IMR-90 (cell line): ENCODE results near the gene PIK3CA. TPM values are rescaled to one million over a fixed set of nuclear protein-coding genes. Genes with fewer than 3 reads are reported as not detected.
A peak's percentile ranks its signal among the peaks of the same experiment; 100 is the strongest.

Experiments used
- ATAC-seq: fragments of 200-7000 bp; cut with Tn5 transposase; 2 replicates; pipeline ENCODE4 v1.9.1; 2020; ENCODE audit warnings: low read depth, mild to moderate bottlenecking, moderate library complexity
- BruUV-seq: library from RNA; stranded (reverse); fragments of 400-500 nt; replicated peaks from 2 replicates; lab custom pipeline; 2021; lab: Mats Ljungman, UMichigan
- CTCF ChIA-PET: fragments of 300-600 bp; formaldehyde crosslinking; extraction: SDS; loops from one replicate; lab custom pipeline; 2021; ENCODE audit warnings: antibody characterized with exemption; lab: Yijun Ruan, JAX
- POLR2A ChIA-PET: fragments of 300-600 bp; sonication (Branson Sonifier 250); formaldehyde crosslinking; loops from one replicate; lab custom pipeline; 2022; ENCODE audit warnings: antibody characterized with exemption; ENCODE audit not compliant: unreplicated experiment; lab: Charles Lee
- DNase-seq: peaks from one replicate; pipeline ENCODE4 v3.0.0; 2013
- H2AFZ ChIP-seq: replicated peaks from 2 replicates; pipeline ENCODE3; 2013; ENCODE audit warnings: low read length, mild to moderate bottlenecking; ENCODE audit not compliant: poor library complexity
- H2AK5ac ChIP-seq: 2 replicates; pipeline ENCODE4 v1.6.1; 2013; ENCODE audit warnings: low read depth, low read length, inconsistent platforms
- H2AK9ac ChIP-seq: replicated peaks from 2 replicates; pipeline ENCODE3; 2013; ENCODE audit warnings: mild to moderate bottlenecking, low read depth, low read length, moderate library complexity; ENCODE audit not compliant: poor library complexity
- H2BK120ac ChIP-seq: 2 replicates; pipeline ENCODE4 v1.6.1; 2013; ENCODE audit warnings: low read depth, low read length, inconsistent platforms
- H2BK15ac ChIP-seq: 3 replicates; pipeline ENCODE4 v1.6.1; 2013; ENCODE audit warnings: low read depth, low read length, inconsistent platforms
- H2BK20ac ChIP-seq: 2 replicates; pipeline ENCODE4 v1.6.1; 2013; ENCODE audit warnings: low read depth, mild to moderate bottlenecking, inconsistent platforms, low read length, moderate library complexity
- H2BK5ac ChIP-seq: 2 replicates; pipeline ENCODE4 v1.6.1; 2013; ENCODE audit warnings: mild to moderate bottlenecking, low read depth, low read length, inconsistent platforms; ENCODE audit not compliant: poor library complexity, severe bottlenecking
- H3K14ac ChIP-seq: replicated peaks from 2 replicates; pipeline ENCODE4 v1.6.1; 2013; ENCODE audit warnings: low read depth, low read length, inconsistent platforms
- H3K18ac ChIP-seq: 2 replicates; pipeline ENCODE4 v1.6.1; 2013; ENCODE audit warnings: low read depth, low read length, control low read depth
- H3K23ac ChIP-seq: 2 replicates; pipeline ENCODE4 v1.6.1; 2013; ENCODE audit warnings: low read depth, low read length, inconsistent platforms
- H3K27ac ChIP-seq: 2 replicates; pipeline ENCODE4 v1.5.1; 2013; ENCODE audit warnings: mild to moderate bottlenecking, control low read depth, low read length; ENCODE audit not compliant: insufficient read depth
- H3K27me3 ChIP-seq: 2 replicates; pipeline ENCODE4 v1.6.1; 2013; ENCODE audit warnings: low read length; ENCODE audit not compliant: control insufficient read depth, insufficient read depth
- H3K36me3 ChIP-seq: 2 replicates; pipeline ENCODE4 v1.6.1; 2013; ENCODE audit warnings: low read length, mixed read lengths; ENCODE audit not compliant: control insufficient read depth, insufficient read depth
- H3K4ac ChIP-seq: 2 replicates; pipeline ENCODE4 v1.6.1; 2013; ENCODE audit warnings: low read depth, low read length, inconsistent platforms
- H3K4me1 ChIP-seq: 2 replicates; pipeline ENCODE4 v1.6.1; 2013; ENCODE audit warnings: low read length, mixed read lengths; ENCODE audit not compliant: control insufficient read depth, insufficient read depth
- H3K4me2 ChIP-seq: 2 replicates; pipeline ENCODE4 v1.6.1; 2013; ENCODE audit warnings: low read depth, mild to moderate bottlenecking, control low read depth, low read length, moderate library complexity
- H3K4me3 ChIP-seq: 2 replicates; pipeline ENCODE4 v1.5.1; 2013; ENCODE audit warnings: low read depth, mild to moderate bottlenecking, control low read depth, low read length, moderate library complexity; ENCODE audit not compliant: insufficient read depth
- H3K56ac ChIP-seq: 2 replicates; pipeline ENCODE4 v1.6.1; 2013; ENCODE audit warnings: low read length, inconsistent platforms; ENCODE audit not compliant: insufficient read depth; ENCODE audit errors: extremely low read depth
- H3K79me1 ChIP-seq, 2 experiments: 2 replicates each; pipeline ENCODE4 v1.6.1; 2013; ENCODE audit warnings: low read length in 2 of 2, inconsistent platforms in 1 of 2, low read depth in 1 of 2
- H3K9ac ChIP-seq: 2 replicates; pipeline ENCODE4 v1.6.1; 2013; ENCODE audit warnings: low read depth, low read length, control low read depth
- H3K9me1 ChIP-seq: 2 replicates; pipeline ENCODE4 v1.6.1; 2013; ENCODE audit warnings: low read length, inconsistent platforms; ENCODE audit not compliant: insufficient read depth
- H3K9me3 ChIP-seq: 2 replicates; pipeline ENCODE4 v1.6.1; 2013; ENCODE audit warnings: low read length; ENCODE audit not compliant: control insufficient read depth, insufficient read depth
- H4K20me1 ChIP-seq: 2 replicates; pipeline ENCODE4 v1.6.1; 2013; ENCODE audit warnings: low read length, inconsistent platforms; ENCODE audit not compliant: insufficient read depth
- H4K5ac ChIP-seq: 2 replicates; pipeline ENCODE4 v1.6.1; 2013; ENCODE audit warnings: mild to moderate bottlenecking, low read depth, low read length, control low read depth
- H4K8ac ChIP-seq, 2 experiments: 2 replicates each; pipeline ENCODE4 v1.6.1; 2013; ENCODE audit warnings: low read depth in 2 of 2, low read length in 2 of 2, control low read depth in 1 of 2, inconsistent platforms in 1 of 2
- H4K91ac ChIP-seq: 2 replicates; pipeline ENCODE4 v1.6.1; 2013; ENCODE audit warnings: low read depth, low read length, inconsistent platforms; ENCODE audit not compliant: insufficient read depth
- CTCF ChIP-seq: conservative IDR thresholded peaks from 2 replicates; pipeline ENCODE4 v1.5.1; 2012; ENCODE audit warnings: mild to moderate bottlenecking, low read depth, low read length, improper control_type of control experiment
- MAZ ChIP-seq: IDR thresholded peaks from 2 replicates; pipeline ENCODE4 v1.6.1; 2012; ENCODE audit warnings: low read depth, mild to moderate bottlenecking, low read length, improper control_type of control experiment, moderate library complexity, borderline replicate concordance
- POLR2A ChIP-seq: IDR thresholded peaks from 2 replicates; pipeline ENCODE4 v1.6.1; 2012; ENCODE audit warnings: mild to moderate bottlenecking, low read depth, low read length
- RAD21 ChIP-seq: IDR thresholded peaks from 2 replicates; pipeline ENCODE4 v1.6.1; 2012; ENCODE audit warnings: low read length, improper control_type of control experiment
- SMC3 ChIP-seq: fragments of 150-350 bp; IDR thresholded peaks from 2 replicates; pipeline ENCODE4 v1.6.1; 2016; ENCODE audit warnings: low read depth, mild to moderate bottlenecking, antibody characterized with exemption, low read length, moderate library complexity
- WGBS, 2 experiments: methylation state at CpG; one replicate each; pipeline versions ENCODE4 v1.1.5 to v1.1.7; 2013; ENCODE audit warnings: missing lambda C conversion rate in 2 of 2; ENCODE audit not compliant: insufficient read length in 1 of 2; ENCODE audit errors: extremely low coverage in 2 of 2; 5-methylcytosine and 5-hydroxymethylcytosine counted together
- dilution Hi-C: fragments of 300-500 bp; cut with HindIII; formaldehyde crosslinking; loops from one replicate; pipeline ENCODE4 v1.14.3; 2018; ENCODE audit warnings: low sequenced_read_pairs; ENCODE audit not compliant: unreplicated experiment
- in situ Hi-C: fragments of 300-500 bp; cut with MboI; formaldehyde crosslinking; loops from 3 replicates; pipeline ENCODE4 v1.14.3; 2019; ENCODE audit warnings: low sequenced_read_pairs, inconsistent platforms, mixed read lengths
- intact Hi-C: fragments of 100-400 bp; cut with micrococcal nuclease; formaldehyde crosslinking; loops from 2 replicates; pipeline ENCODE4 v1.10.0; 2022
- polyA plus RNA-seq, 3 experiments: library from polyadenylated mRNA; depleted of rRNA; stranded (reverse); fragments of >200 nt; gene quantifications; 2 replicates each; pipeline ENCODE4 v1.2.3, GENCODE V29; 2012; ENCODE audit warnings: low replicate concordance in 1 of 3
- total RNA-seq: library from RNA; depleted of rRNA; stranded (reverse); fragments of >200 nt; gene quantifications from 2 replicates; pipeline ENCODE4 v1.2.3, GENCODE V29; 2012

PIK3CA gene
- total and polyA plus RNA-seq, 2 of the 4 experiments (the other 2 are of a cell fraction) = 5.7 to 22.4 TPM

- peak overlapping the region; percentile 83; the same call in 1 of the 2 replicates for H3K18ac ChIP-seq
- CTCF ChIA-PET = interaction anchor here (0.6 kb wide), 1 partner anchor 126 kb away, joined by 3 read pairs; no protein-coding TSS in a partner anchor
These were observed 48.5 kb downstream of the PIK3CA start for GRCh38 chr3:179196700-179197099.

More at GRCh38 chr3:179196700-179197099, 48.5 kb downstream of the PIK3CA start:
- H3K9me1 ChIP-seq = no peaks in the 10 kb centered on the region; the same call in 1 of the 2 replicates
- H3K9me3 ChIP-seq = no peaks in the 10 kb centered on the region
- peak overlapping the region; percentile 21 for H2BK5ac ChIP-seq
- H2BK120ac ChIP-seq = peak overlapping the region; percentile 75
- POLR2A ChIA-PET = no interaction called here
- H3K9ac ChIP-seq = no peak overlapping the region
- DNase-seq = no peak
- WGBS, 2 experiments = 100% methylated on average over 1 of the region's 4 CpGs; no CpG with 5 or more reads in 1 of the 2 experiments
- no peaks in the 10 kb centered on the region; the same call in 1 of the 2 replicates for H3K36me3 ChIP-seq
- H3K14ac ChIP-seq = peak overlapping the region; percentile 7; the same call in 1 of the 2 replicates
- peaks cover 25 to 27% of the 10 kb centered on the region in 2 experiments for H3K79me1 ChIP-seq
- H4K91ac ChIP-seq = peak overlapping the region; percentile 12; the same call in 1 of the 2 replicates
- no peak overlapping the region for H2AFZ ChIP-seq
- H2BK15ac ChIP-seq = peak overlapping the region; percentile 83; the same call in 1 of the 3 replicates
- no peak overlapping the region for H3K56ac ChIP-seq
- no peaks in the 10 kb centered on the region for H3K27me3 ChIP-seq
- in situ Hi-C loops = no loop called here
- peak overlapping the region; percentile 20; the same call in 1 of the 2 replicates for H3K4me2 ChIP-seq
- dilution Hi-C loops = no loop called here
- H3K4ac ChIP-seq = 0 out of 2 replicates have a peak overlapping the region, but pooled peaks have one; percentile 18
- H2AK9ac ChIP-seq = no peak overlapping the region
- intact Hi-C loops = loop anchor here (5.0 kb wide), 1 partner anchor 49 kb away; the partner anchor contains the start of gene PIK3CA
- TF ChIP-seq MAZ = no peak
- TF ChIP-seq SMC3 = no peak
- TF ChIP-seq CTCF = no peak
- TF ChIP-seq RAD21 = no peak
- TF ChIP-seq POLR2A = no peak
- no peak overlapping the region for H3K4me3 ChIP-seq
- H2AK5ac ChIP-seq = peak overlapping the region; percentile 63
- peak overlapping the region in 1 of 2 experiments; percentile 13; a peak in 1 of 4 replicates for H4K8ac ChIP-seq
- no TSS peak for BruUV-seq
- no peak; the same call in 1 of the 2 replicates for ATAC-seq
- peak overlapping the region; percentile 49; the same call in 1 of the 2 replicates for H4K5ac ChIP-seq
- H3K27ac ChIP-seq = no peak overlapping the region
- peak overlapping the region; percentile 18; the same call in 1 of the 2 replicates for H3K23ac ChIP-seq
- peak overlapping the region; percentile 85 for H2BK20ac ChIP-seq
- H3K4me1 ChIP-seq = peaks cover 5% of the 10 kb centered on the region
- H4K20me1 ChIP-seq = peaks cover 7% of the 10 kb centered on the region; the same call in 1 of the 2 replicates
